Omental fat pad (tissue), 4 donors: Measurements from ENCODE around the gene ZNF133. TPM values are rescaled to one million over a fixed set of nuclear protein-coding genes. Genes with fewer than 3 reads are reported as not detected.
"Not testable (repeated sequence)": the region's sequence is repeated elsewhere in the genome, so short reads cannot be mapped to it uniquely, and the experiment has no call there.

ENCODE experiments used
- ATAC-seq: fragments of 150-250 bp; one replicate; pipeline ENCODE4 v1.9.1; 2016; ENCODE audit warnings: mild to moderate bottlenecking, moderate library complexity; ENCODE audit not compliant: low FRiP score
- DNase-seq: peaks from one replicate; pipeline ENCODE4 v3.0.0-alpha.2; 2019; ENCODE audit warnings: low spot score
- CTCF ChIP-seq, 3 donors: fragments of 450-650 bp; IDR thresholded peaks; one replicate each; pipeline ENCODE4 v1.5.1; 2016 to 2017; ENCODE audit warnings: antibody characterized with exemption in 3 of 3, mild to moderate bottlenecking in 3 of 3, moderate library complexity in 2 of 3
- total RNA-seq, 4 donors: library from RNA; depleted of rRNA; stranded (reverse); fragments of >200 nt; gene quantifications; one replicate each; pipeline ENCODE4 v1.1.0, GENCODE V29; 2016

The ZNF133 gene
- total RNA-seq, 4 donors from 2014 or later, result 6.7 to 18.1 (median 8.6) TPM

GRCh38 chr20:18321976-18322950, 33.9 kb downstream of the ZNF133 start:
- no peak for TF ChIP-seq CTCF (IDR thresholded peaks at IDR 0.05)
- DNase-seq, result no peak
- no peak for ATAC-seq

- DNase-seq, result no peak
- ATAC-seq, result no peak
- no peak for TF ChIP-seq CTCF (IDR thresholded peaks at IDR 0.05)
Measured at GRCh38 chr20:18323705-18324104, 35.4 kb downstream of the ZNF133 start.

DNA sequence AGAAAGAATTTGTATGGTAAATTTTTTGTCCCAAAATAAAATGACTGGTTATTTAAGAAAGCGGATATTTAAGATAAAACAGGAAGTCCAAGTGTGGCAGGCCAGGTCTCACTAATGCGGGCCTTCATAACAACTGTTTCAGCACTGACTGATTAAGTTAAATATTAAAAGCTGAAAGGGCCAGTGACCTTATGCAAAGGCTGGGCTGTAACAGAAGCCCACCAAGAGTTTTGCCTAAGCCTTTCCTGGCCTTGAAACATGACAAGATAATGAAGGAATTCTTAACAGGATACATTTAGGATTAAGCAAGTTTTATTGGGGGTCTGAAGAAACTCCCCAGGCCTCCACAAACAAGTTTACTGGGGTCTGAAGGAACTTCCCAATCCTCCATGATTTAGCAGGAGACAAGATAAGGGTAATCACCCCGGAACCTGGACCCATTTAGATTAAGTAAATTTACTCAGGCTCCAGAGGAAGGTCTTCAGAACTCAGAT, 36.3 kb downstream of the ZNF133 start:
- TF ChIP-seq CTCF (IDR thresholded peaks at IDR 0.05), result no peak
- no peak for DNase-seq
- ATAC-seq, result no peak

- TF ChIP-seq CTCF (IDR thresholded peaks at IDR 0.05), result no peak
- ATAC-seq (no peak), DNase-seq (no peak)
Measured at GRCh38 chr20:18326990-18327389, 38.7 kb downstream of the ZNF133 start.

GRCh38 chr20:18331694-18332093, 43.4 kb downstream of the ZNF133 start:
- no peak for DNase-seq
- TF ChIP-seq CTCF (IDR thresholded peaks at IDR 0.05), result no peak
- ATAC-seq, result no peak

GRCh38 chr20:18349749-18350148, 61.4 kb downstream of the ZNF133 start:
- not testable (repeated sequence) for DNase-seq, ATAC-seq

- ATAC-seq (no peak), DNase-seq (no peak)
- TF ChIP-seq CTCF (IDR thresholded peaks at IDR 0.05), result no peak
Measured at GRCh38 chr20:18359854-18360253, 71.5 kb downstream of the ZNF133 start.
